PFSK-1 (cell line): Measurements from ENCODE around the gene MMP2.

Source experiments
- POLR2AphosphoS5 ChIP-seq: IDR thresholded peaks from 2 replicates; pipeline ENCODE4 v1.6.1; 2012; ENCODE audit warnings: low read depth, mild to moderate bottlenecking, control low read depth, low read length, moderate library complexity
- SIN3A ChIP-seq: IDR thresholded peaks from 2 replicates; pipeline ENCODE4 v1.6.1; 2012; ENCODE audit warnings: mild to moderate bottlenecking, low read length, moderate library complexity, borderline replicate concordance; ENCODE audit not compliant: insufficient read depth
- TAF1 ChIP-seq: IDR thresholded peaks from 2 replicates; pipeline ENCODE4 v1.6.1; 2012; ENCODE audit warnings: low read length, control low read depth, borderline replicate concordance; ENCODE audit not compliant: insufficient read depth

GRCh38 chr16:55500530-55501011 lies 21.6 kb downstream of the MMP2 start:
- no peak for TF ChIP-seq SIN3A
- no peak for TF ChIP-seq TAF1
- TF ChIP-seq POLR2AphosphoS5: no peak
